ENCODE measurements around the gene EIF5A.
"Not testable (repeated sequence)": the region's sequence is repeated elsewhere in the genome, so short reads cannot be mapped to it uniquely, and the experiment has no call there.

Gene EIF5A

DNA sequence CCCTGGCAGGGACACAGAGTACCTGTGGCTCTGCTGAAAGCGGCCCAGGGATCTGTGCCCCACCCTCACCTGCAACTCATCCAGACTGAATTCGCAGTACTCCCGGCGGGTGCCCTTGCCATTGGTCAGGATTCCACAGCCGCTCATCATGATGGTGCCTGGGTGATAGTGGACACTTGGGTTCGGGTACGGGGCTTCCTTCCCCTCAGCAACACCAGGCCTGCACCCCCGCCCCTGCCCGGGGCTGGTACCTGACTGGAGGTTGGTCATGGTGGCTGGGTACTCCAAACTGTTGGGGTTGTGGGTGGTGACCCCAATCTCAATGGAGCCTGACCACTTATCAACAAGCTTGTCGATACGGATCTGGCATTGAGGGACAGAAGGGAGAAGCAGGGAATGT lies 18.8 kb downstream of the EIF5A start:
- H3K36me3 ChIP-seq (ENCODE audit: control insufficient read depth, insufficient read depth, low read length), result peaks cover 55% of the 10 kb centered on the region
- H3K27ac ChIP-seq (ENCODE audit: low read depth, low read length, severe bottlenecking), result no peak overlapping the region
- H3K9me3 ChIP-seq (ENCODE audit: control insufficient read depth, low read length), result no peaks in the 10 kb centered on the region
- H3K4me3 ChIP-seq (ENCODE audit: extremely low read depth, insufficient read depth, low read length, poor library complexity, severe bottlenecking), result no peak overlapping the region
- no peaks in the 10 kb centered on the region for H3K4me1 ChIP-seq (ENCODE audit: control insufficient read depth, insufficient read depth, low read length, poor library complexity, severe bottlenecking)
- 83 to 97% methylated on average over 5 to 6 of the region's 11 CpGs for WGBS, 2 experiments (ENCODE audit: insufficient coverage in 2 of 2)

GRCh38 chr17:7327056-7327455 lies 19.6 kb downstream of the EIF5A start:
- H3K4me1 ChIP-seq (ENCODE audit: control insufficient read depth, insufficient read depth, low read length, poor library complexity, severe bottlenecking), result no peaks in the 10 kb centered on the region
- H3K36me3 ChIP-seq (ENCODE audit: control insufficient read depth, insufficient read depth, low read length), result peaks cover 47% of the 10 kb centered on the region
- no peak overlapping the region for H3K27ac ChIP-seq (ENCODE audit: low read depth, low read length, severe bottlenecking)
- H3K4me3 ChIP-seq (ENCODE audit: extremely low read depth, insufficient read depth, low read length, poor library complexity, severe bottlenecking), result no peak overlapping the region
- WGBS, 2 experiments (ENCODE audit: insufficient coverage in 2 of 2), result 83% methylated on average over 1 of the region's 7 CpGs; no CpG with 5 or more reads in 1 of the 2 experiments
- no peaks in the 10 kb centered on the region for H3K9me3 ChIP-seq (ENCODE audit: control insufficient read depth, low read length)

GRCh38 chr17:7327501-7327900 lies 20.1 kb downstream of the EIF5A start:
- no peak overlapping the region for H3K4me3 ChIP-seq (ENCODE audit: extremely low read depth, insufficient read depth, low read length, poor library complexity, severe bottlenecking)
- H3K4me1 ChIP-seq (ENCODE audit: control insufficient read depth, insufficient read depth, low read length, poor library complexity, severe bottlenecking), result no peaks in the 10 kb centered on the region
- H3K27ac ChIP-seq (ENCODE audit: low read depth, low read length, severe bottlenecking), result no peak overlapping the region
- peaks cover 43% of the 10 kb centered on the region for H3K36me3 ChIP-seq (ENCODE audit: control insufficient read depth, insufficient read depth, low read length)
- 95 to 98% methylated on average over 11 to 16 of the region's 17 CpGs for WGBS, 2 experiments (ENCODE audit: insufficient coverage in 2 of 2)
- H3K9me3 ChIP-seq (ENCODE audit: control insufficient read depth, low read length), result no peaks in the 10 kb centered on the region

- no peaks in the 10 kb centered on the region for H3K9me3 ChIP-seq (ENCODE audit: control insufficient read depth, low read length)
- 100% methylated on average over 1 of the region's 1 CpG for WGBS, 2 experiments (ENCODE audit: insufficient coverage in 2 of 2)
- H3K4me1 ChIP-seq (ENCODE audit: control insufficient read depth, insufficient read depth, low read length, poor library complexity, severe bottlenecking), result no peaks in the 10 kb centered on the region
- no peak overlapping the region for H3K27ac ChIP-seq (ENCODE audit: low read depth, low read length, severe bottlenecking)
- peaks cover 38% of the 10 kb centered on the region for H3K36me3 ChIP-seq (ENCODE audit: control insufficient read depth, insufficient read depth, low read length)
- peak overlapping the region; percentile 88 for H3K4me3 ChIP-seq (ENCODE audit: extremely low read depth, insufficient read depth, low read length, poor library complexity, severe bottlenecking)
Measured at GRCh38 chr17:7328009-7328408, 20.6 kb downstream of the EIF5A start.

DNA sequence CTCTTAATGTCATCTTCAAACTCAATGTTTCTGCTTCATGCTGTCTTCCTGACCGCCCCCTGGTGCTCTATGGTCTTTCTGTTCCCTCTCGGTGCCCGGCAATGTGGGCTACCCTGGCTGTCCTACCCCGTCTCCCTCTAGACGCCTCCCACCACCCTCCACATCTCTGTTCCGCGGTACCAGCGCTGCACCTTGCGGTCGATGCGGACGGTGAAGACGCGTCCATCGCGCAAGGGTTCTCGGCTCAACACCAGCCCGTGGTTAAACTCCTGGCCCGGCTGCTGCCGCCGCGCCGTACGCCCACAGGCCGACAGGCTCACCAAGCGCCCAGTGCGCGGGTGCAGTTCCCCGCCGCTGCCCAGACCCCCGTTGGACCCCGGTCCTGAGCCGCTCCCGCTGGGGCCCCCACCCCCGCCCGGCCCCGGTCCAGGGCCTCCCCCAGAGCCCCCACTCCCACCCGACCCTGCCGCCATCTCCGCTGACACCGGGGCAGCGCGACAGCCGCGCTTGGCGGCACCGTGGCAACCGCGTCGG lies 21.5 kb downstream of the EIF5A start, which contains the start of gene NEURL4:
NEURL4 (minus strand) TSS at position 496 of the 534 bp plus-strand sequence; CDS start at position 473, 23 bp downstream.
- peak within 1 kb of the TSS; percentile 88 for H3K4me3 ChIP-seq (ENCODE audit: extremely low read depth, insufficient read depth, low read length, poor library complexity, severe bottlenecking)
- H3K27ac ChIP-seq (ENCODE audit: low read depth, low read length, severe bottlenecking), result peak within 1 kb of the TSS; percentile 89
- H3K4me1 ChIP-seq (ENCODE audit: control insufficient read depth, insufficient read depth, low read length, poor library complexity, severe bottlenecking), result no peaks in the 10 kb centered on the region
- H3K9me3 ChIP-seq (ENCODE audit: control insufficient read depth, low read length), result no peaks in the 10 kb centered on the region
- peaks cover 29% of the 10 kb centered on the region for H3K36me3 ChIP-seq (ENCODE audit: control insufficient read depth, insufficient read depth, low read length)
- 0% methylated on average over 28 to 34 of the region's 50 CpGs for WGBS, 2 experiments (ENCODE audit: insufficient coverage in 2 of 2)

DNA sequence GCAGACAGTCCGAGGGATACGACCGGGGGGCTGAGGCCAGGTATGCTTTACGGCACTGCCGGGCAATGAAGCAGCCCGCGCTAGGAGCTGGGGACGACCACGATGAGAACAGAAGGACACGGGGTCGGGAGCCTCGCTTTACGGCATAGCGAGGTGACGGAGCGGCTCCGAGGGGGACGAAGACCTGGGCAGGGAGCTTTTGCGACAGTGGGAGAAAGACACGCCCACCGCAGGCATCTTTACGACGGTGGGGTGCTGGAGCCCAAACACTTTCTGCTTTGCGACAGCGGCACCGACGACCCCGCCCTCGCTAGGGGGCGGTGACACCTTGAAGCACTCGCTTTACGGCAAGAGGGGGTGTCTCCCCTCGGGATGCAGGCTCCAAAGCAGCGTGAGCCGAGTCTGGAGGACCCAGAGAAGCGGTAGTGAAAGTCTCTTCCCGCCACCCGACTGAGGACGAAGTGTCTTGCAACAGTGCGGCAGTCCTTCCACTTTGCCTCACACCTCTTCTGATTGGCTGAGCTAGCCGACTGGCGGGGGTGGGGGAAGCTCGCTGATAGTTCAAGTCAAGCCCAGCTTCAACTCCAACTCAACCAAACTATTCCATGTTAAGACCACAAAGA lies 22.1 kb downstream of the EIF5A start:
- 0% methylated on average over 36 to 39 of the region's 43 CpGs for WGBS, 2 experiments (ENCODE audit: insufficient coverage in 2 of 2)
- peak overlapping the region; percentile 88 for H3K4me3 ChIP-seq (ENCODE audit: extremely low read depth, insufficient read depth, low read length, poor library complexity, severe bottlenecking)
- no peaks in the 10 kb centered on the region for H3K4me1 ChIP-seq (ENCODE audit: control insufficient read depth, insufficient read depth, low read length, poor library complexity, severe bottlenecking)
- H3K9me3 ChIP-seq (ENCODE audit: control insufficient read depth, low read length), result no peaks in the 10 kb centered on the region
- peak overlapping the region; percentile 89 for H3K27ac ChIP-seq (ENCODE audit: low read depth, low read length, severe bottlenecking)
- H3K36me3 ChIP-seq (ENCODE audit: control insufficient read depth, insufficient read depth, low read length), result peaks cover 25% of the 10 kb centered on the region

DNA sequence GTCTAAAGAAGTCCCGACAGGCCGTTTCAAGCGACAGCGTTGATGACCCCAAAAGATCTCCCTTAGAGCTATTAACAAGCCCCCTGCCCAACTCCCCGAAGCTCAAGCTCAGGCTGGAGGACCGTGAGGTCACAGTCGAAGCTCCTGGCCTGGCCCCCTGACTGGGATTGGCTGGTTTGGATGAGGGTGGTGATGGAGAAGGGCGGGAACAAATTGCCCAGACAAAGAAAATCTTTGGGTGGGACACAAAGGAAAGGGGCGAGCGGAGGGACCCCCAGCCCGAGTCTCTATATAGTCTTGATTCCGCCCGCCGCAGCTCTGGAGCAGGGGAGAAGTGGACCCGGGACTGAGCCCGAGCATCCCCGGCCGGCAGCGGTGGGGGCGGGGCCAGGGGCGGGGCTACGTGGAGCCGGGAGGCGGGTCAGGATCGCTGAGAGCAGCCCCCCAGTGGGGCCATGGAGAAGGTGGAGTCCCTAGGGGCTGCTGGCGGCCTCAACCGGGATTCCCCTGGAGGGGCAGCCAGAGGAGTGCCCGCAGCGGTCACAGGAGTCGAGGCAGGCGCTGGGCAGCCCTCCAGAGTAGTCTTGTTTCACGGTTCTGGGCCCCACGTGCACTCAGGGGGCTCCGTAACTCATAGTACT lies 22.7 kb downstream of the EIF5A start:
- Histone ChIP-seq H3K4me1 (ENCODE audit: control insufficient read depth, insufficient read depth, low read length, poor library complexity, severe bottlenecking) (no peaks in the 10 kb centered on the region), H3K36me3 (ENCODE audit: control insufficient read depth, insufficient read depth, low read length) (peaks cover 21% of the 10 kb centered on the region), H3K27ac (ENCODE audit: low read depth, low read length, severe bottlenecking) (peak overlapping the region; percentile 89), H3K9me3 (ENCODE audit: control insufficient read depth, low read length) (no peaks in the 10 kb centered on the region), H3K4me3 (ENCODE audit: extremely low read depth, insufficient read depth, low read length, poor library complexity, severe bottlenecking) (peak overlapping the region; percentile 88)
- WGBS, 2 experiments (ENCODE audit: insufficient coverage in 2 of 2), result 5% methylated on average over 29 to 30 of the region's 34 CpGs

DNA sequence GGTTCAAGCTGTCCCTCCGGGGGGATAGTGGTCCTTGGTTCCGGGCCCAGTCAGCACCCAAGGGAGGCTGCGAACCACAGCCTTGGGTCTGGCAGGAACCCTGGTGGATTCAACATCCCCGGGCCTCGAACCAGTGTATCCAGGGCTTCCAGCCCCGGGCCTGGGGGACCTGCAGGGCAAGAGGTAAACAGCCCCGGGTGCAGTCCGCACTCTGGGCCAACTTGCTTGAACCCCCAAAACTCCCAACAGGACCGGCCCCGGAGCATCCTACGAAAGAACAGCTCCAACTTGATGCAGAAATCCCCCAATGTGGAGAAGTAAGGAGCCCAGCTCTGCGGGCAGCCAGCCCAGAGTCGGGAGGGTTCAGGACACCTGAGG lies 23.2 kb downstream of the EIF5A start:
- Histone ChIP-seq H3K27ac (ENCODE audit: low read depth, low read length, severe bottlenecking) (peak overlapping the region; percentile 89), H3K4me1 (ENCODE audit: control insufficient read depth, insufficient read depth, low read length, poor library complexity, severe bottlenecking) (no peaks in the 10 kb centered on the region), H3K9me3 (ENCODE audit: control insufficient read depth, low read length) (no peaks in the 10 kb centered on the region), H3K36me3 (ENCODE audit: control insufficient read depth, insufficient read depth, low read length) (peaks cover 17% of the 10 kb centered on the region), H3K4me3 (ENCODE audit: extremely low read depth, insufficient read depth, low read length, poor library complexity, severe bottlenecking) (peak overlapping the region; percentile 88)
- WGBS, 2 experiments (ENCODE audit: insufficient coverage in 2 of 2), result 78 to 81% methylated on average over 9 to 11 of the region's 13 CpGs

- 49 to 60% methylated on average over 4 to 7 of the region's 7 CpGs for WGBS, 2 experiments (ENCODE audit: insufficient coverage in 2 of 2)
- peaks cover 6% of the 10 kb centered on the region for H3K4me1 ChIP-seq (ENCODE audit: control insufficient read depth, insufficient read depth, low read length, poor library complexity, severe bottlenecking)
- no peak overlapping the region for H3K27ac ChIP-seq (ENCODE audit: low read depth, low read length, severe bottlenecking)
- H3K4me3 ChIP-seq (ENCODE audit: extremely low read depth, insufficient read depth, low read length, poor library complexity, severe bottlenecking), result no peak overlapping the region
- H3K36me3 ChIP-seq (ENCODE audit: control insufficient read depth, insufficient read depth, low read length), result peaks cover 2% of the 10 kb centered on the region
- H3K9me3 ChIP-seq (ENCODE audit: control insufficient read depth, low read length), result no peaks in the 10 kb centered on the region
Measured at GRCh38 chr17:7332111-7332510, 24.7 kb downstream of the EIF5A start.

- H3K4me3 ChIP-seq (ENCODE audit: extremely low read depth, insufficient read depth, low read length, poor library complexity, severe bottlenecking); H3K9me3 ChIP-seq (ENCODE audit: control insufficient read depth, low read length); H3K4me1 ChIP-seq (ENCODE audit: control insufficient read depth, insufficient read depth, low read length, poor library complexity, severe bottlenecking); H3K27ac ChIP-seq (ENCODE audit: low read depth, low read length, severe bottlenecking); H3K36me3 ChIP-seq (ENCODE audit: control insufficient read depth, insufficient read depth, low read length): not testable (repeated sequence)
- 78 to 82% methylated on average over 6 to 10 of the region's 14 CpGs for WGBS, 2 experiments (ENCODE audit: insufficient coverage in 2 of 2)
Measured at GRCh38 chr17:7332600-7333069, 25.2 kb downstream of the EIF5A start.

All from mesodermal cell (in vitro differentiated cells).